GM23338 (cell line): ENCODE results near the gene CCDC102A. TPM values are rescaled to one million over a fixed set of nuclear protein-coding genes. Genes with fewer than 3 reads are reported as not detected.

Experiments used
- ATAC-seq: fragments of 200-7000 bp; cut with Tn5 transposase; 3 replicates; pipeline ENCODE4 v1.9.1; 2020
- DNase-seq: peaks from one replicate; pipeline ENCODE4 v3.0.0-alpha.2; 2015; ENCODE audit warnings: low spot score
- H2AFZ ChIP-seq: fragments of 200-600 bp; sonication (generic); 2 replicates; pipeline ENCODE4 v1.8.0; 2016; ENCODE audit warnings: antibody characterized with exemption, mild to moderate bottlenecking, moderate library complexity
- H3F3A ChIP-seq: fragments of 200-600 bp; sonication (generic); replicated peaks from 2 replicates; pipeline ENCODE4 v1.8.0; 2017; ENCODE audit warnings: antibody characterized with exemption, mixed run types, low read depth
- H3K27ac ChIP-seq: fragments of 200-600 bp; sonication (generic); 2 replicates; pipeline ENCODE4 v1.6.1; 2016; ENCODE audit warnings: low read depth
- H3K27me3 ChIP-seq: fragments of 200-600 bp; sonication (generic); 2 replicates; pipeline ENCODE4 v1.8.0; 2016; ENCODE audit warnings: mild to moderate bottlenecking, mixed run types, moderate library complexity; ENCODE audit not compliant: insufficient read depth
- H3K36me3 ChIP-seq: fragments of 200-600 bp; sonication (generic); 2 replicates; pipeline ENCODE4 v1.8.0; 2016; ENCODE audit warnings: mild to moderate bottlenecking; ENCODE audit not compliant: insufficient read depth
- H3K4me1 ChIP-seq: fragments of 200-600 bp; sonication (generic); 2 replicates; pipeline ENCODE4 v1.8.0; 2016; ENCODE audit warnings: mild to moderate bottlenecking, moderate library complexity; ENCODE audit not compliant: insufficient read depth
- H3K4me2 ChIP-seq: fragments of 200-600 bp; sonication (generic); 2 replicates; pipeline ENCODE4 v1.7.1; 2017; ENCODE audit warnings: mixed run types
- H3K4me3 ChIP-seq: fragments of 200-600 bp; sonication (generic); 2 replicates; pipeline ENCODE4 v1.6.1; 2016; ENCODE audit warnings: mixed run types
- H3K79me2 ChIP-seq: fragments of 200-600 bp; sonication (generic); replicated peaks from 2 replicates; pipeline ENCODE4 v1.8.0; 2017; ENCODE audit warnings: mild to moderate bottlenecking; ENCODE audit not compliant: insufficient read depth
- H3K9me2 ChIP-seq: fragments of 200-600 bp; sonication (generic); 2 replicates; pipeline ENCODE4 v1.8.0; 2017; ENCODE audit not compliant: insufficient read depth
- H4K20me1 ChIP-seq: fragments of 200-600 bp; sonication (generic); replicated peaks from 2 replicates; pipeline ENCODE4 v1.8.0; 2017; ENCODE audit warnings: mild to moderate bottlenecking; ENCODE audit not compliant: insufficient read depth
- H3K27ac Mint-ChIP-seq: 2 replicates; pipeline ENCODE4 v1.8.0; 2020; ENCODE audit warnings: inconsistent platforms, mild to moderate bottlenecking, moderate library complexity, mixed read lengths
- H3K27me3 Mint-ChIP-seq: 3 replicates; pipeline ENCODE4 v1.8.0; 2022; ENCODE audit warnings: low read depth, mild to moderate bottlenecking, moderate library complexity, mixed read lengths, inconsistent platforms; ENCODE audit not compliant: insufficient read depth, poor library complexity
- H3K36me3 Mint-ChIP-seq: 3 replicates; pipeline ENCODE4 v1.8.0; 2021; ENCODE audit warnings: low read depth, mild to moderate bottlenecking, inconsistent platforms, moderate library complexity, mixed read lengths
- H3K4me1 Mint-ChIP-seq: 3 replicates; pipeline ENCODE4 v1.8.0; 2020; ENCODE audit warnings: mild to moderate bottlenecking, inconsistent platforms, mixed read lengths
- H3K4me3 Mint-ChIP-seq: 3 replicates; pipeline ENCODE4 v1.8.0; 2021; ENCODE audit warnings: moderate library complexity, mild to moderate bottlenecking, inconsistent platforms, mixed read lengths
- H3K9me3 Mint-ChIP-seq: 3 replicates; pipeline ENCODE4 v1.8.0; 2020; ENCODE audit warnings: moderate library complexity, mild to moderate bottlenecking, inconsistent platforms, mixed read lengths
- CREB1 ChIP-seq: fragments of 250-450 bp; sonication (Bioruptor Pico); IDR thresholded peaks from 2 replicates; pipeline ENCODE4 v1.5.0; 2020; ENCODE audit warnings: low read depth, mild to moderate bottlenecking, moderate library complexity
- ETS1 ChIP-seq: IDR thresholded peaks from 2 replicates; pipeline ENCODE4 v1.6.1; 2016; ENCODE audit warnings: antibody characterized with exemption
- EZH2 ChIP-seq: fragments of 200-600 bp; sonication (generic); IDR thresholded peaks from one replicate; pipeline ENCODE4 v1.8.0; 2017; ENCODE audit warnings: antibody characterized with exemption, mild to moderate bottlenecking, low read depth; ENCODE audit not compliant: unreplicated experiment
- NANOG ChIP-seq: IDR thresholded peaks from 2 replicates; pipeline ENCODE4 v1.6.1; 2016; ENCODE audit warnings: antibody characterized with exemption, borderline replicate concordance
- REST ChIP-seq: IDR thresholded peaks from one replicate; pipeline ENCODE4 v1.6.1; 2018; ENCODE audit warnings: antibody characterized with exemption; ENCODE audit not compliant: unreplicated experiment
- ZNF114 ChIP-seq: fragments of 250-450 bp; sonication (Bioruptor Pico); IDR thresholded peaks from 2 replicates; pipeline ENCODE4 v1.5.0; 2020; ENCODE audit warnings: mild to moderate bottlenecking, moderate library complexity
- ZNF331 ChIP-seq: fragments of 250-450 bp; sonication (Bioruptor Pico); IDR thresholded peaks from 2 replicates; pipeline ENCODE4 v1.5.0; 2020; ENCODE audit warnings: low read depth, mild to moderate bottlenecking, moderate library complexity
- ZNF462 ChIP-seq: fragments of 250-450 bp; sonication (Bioruptor Pico); IDR thresholded peaks from 2 replicates; pipeline ENCODE4 v1.5.0; 2020; ENCODE audit warnings: mild to moderate bottlenecking, moderate library complexity
- polyA plus RNA-seq: library from polyadenylated mRNA; unstranded; fragments of >200 nt; fragmentation: Nextera tagmentation; extraction: Ambion mirVana; gene quantifications from 2 replicates; pipeline ENCODE4 v1.2.1, GENCODE V29; 2016
- total RNA-seq: library from RNA; depleted of rRNA; stranded (reverse); fragments of >200 nt; shearing (Covaris generic); gene quantifications from 2 replicates; pipeline ENCODE4 v1.2.3, GENCODE V29; 2014

Gene CCDC102A
- total and polyA plus RNA-seq, 2 experiments from 2014 or later: 2.0 to 5.2 TPM

- H3K36me3 Mint-ChIP-seq: peaks cover 21% of the 10 kb centered on the region
- Histone ChIP-seq H3K79me2 (no peaks in the 10 kb centered on the region), H3K9me2 (no peaks in the 10 kb centered on the region), H3K27ac (no peak overlapping the region), H3K4me2 (no peak overlapping the region), H3F3A (no peaks in the 10 kb centered on the region), H4K20me1 (no peaks in the 10 kb centered on the region), H3K4me1 (no peaks in the 10 kb centered on the region), H2AFZ (no peak overlapping the region), H3K27me3 (0 out of 2 replicates have a peak, but pooled peaks cover 3% of the 10 kb centered on the region), H3K36me3 (no peaks in the 10 kb centered on the region), H3K4me3 (no peak overlapping the region)
- DNase-seq: no peak
- ATAC-seq: no peak
- H3K9me3 Mint-ChIP-seq: peaks cover 20% of the 10 kb centered on the region
- no peak overlapping the region for H3K4me3 Mint-ChIP-seq
- peaks cover 8% of the 10 kb centered on the region for H3K27me3 Mint-ChIP-seq
- no peak overlapping the region for H3K27ac Mint-ChIP-seq
- H3K4me1 Mint-ChIP-seq: no peaks in the 10 kb centered on the region
- TF ChIP-seq ZNF331 (CRISPR knock-in tag): no peak
- TF ChIP-seq ZNF114 (CRISPR knock-in tag): no peak
- no peak for TF ChIP-seq ZNF462 (CRISPR knock-in tag)
- no peak for TF ChIP-seq REST
- TF ChIP-seq CREB1 (CRISPR knock-in tag): no peak
- no peak for TF ChIP-seq NANOG
- TF ChIP-seq EZH2: no peak
- TF ChIP-seq ETS1: no peak
Measured at GRCh38 chr16:57559072-57559790, 22.9 kb upstream of the CCDC102A start.
